SU-DHL-6 (cell line): ENCODE results near the gene LRBA.

ENCODE experiments used
- EZH2phosphoT487 ChIP-seq: fragments of 200-600 bp; sonication (generic), shearing (Covaris generic); conservative IDR thresholded peaks from 2 replicates; pipeline ENCODE4 v1.6.1; 2018; ENCODE audit warnings: mild to moderate bottlenecking, antibody characterized with exemption, low read length, moderate library complexity, mixed read lengths
- TF ChIP-seq, protein P1 (sequence below): fragments of 200-600 bp; sonication (generic); IDR thresholded peaks from one replicate; pipeline ENCODE4 v1.5.1; 2017; ENCODE audit warnings: antibody characterized with exemption, mild to moderate bottlenecking, low read length, moderate library complexity; ENCODE audit not compliant: insufficient read depth, poor library complexity, severe bottlenecking

DNA sequence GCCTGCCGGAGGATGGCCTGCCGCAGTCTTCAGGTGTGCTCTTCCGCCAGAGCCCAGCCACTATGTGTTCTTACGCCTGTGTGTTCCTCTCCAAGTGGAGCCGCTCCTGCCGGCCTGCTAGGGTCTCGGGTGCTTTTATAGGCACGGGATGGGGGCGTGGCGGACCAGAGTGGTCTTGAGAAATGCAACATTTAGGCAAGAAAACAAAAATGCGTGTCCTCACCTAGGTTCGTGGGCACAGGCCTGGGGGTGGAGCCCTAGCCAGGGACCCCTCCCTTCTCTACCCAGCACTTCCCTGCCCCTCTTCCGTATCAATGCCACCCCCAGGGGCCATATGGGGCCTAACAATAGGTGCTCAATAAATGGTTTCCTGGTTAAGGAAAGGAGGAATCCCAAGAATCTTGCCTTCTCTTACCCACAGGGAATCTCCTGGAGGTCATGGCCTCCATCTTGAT, 34.4 kb upstream of the LRBA start:
- TF ChIP-seq, protein P1, sequence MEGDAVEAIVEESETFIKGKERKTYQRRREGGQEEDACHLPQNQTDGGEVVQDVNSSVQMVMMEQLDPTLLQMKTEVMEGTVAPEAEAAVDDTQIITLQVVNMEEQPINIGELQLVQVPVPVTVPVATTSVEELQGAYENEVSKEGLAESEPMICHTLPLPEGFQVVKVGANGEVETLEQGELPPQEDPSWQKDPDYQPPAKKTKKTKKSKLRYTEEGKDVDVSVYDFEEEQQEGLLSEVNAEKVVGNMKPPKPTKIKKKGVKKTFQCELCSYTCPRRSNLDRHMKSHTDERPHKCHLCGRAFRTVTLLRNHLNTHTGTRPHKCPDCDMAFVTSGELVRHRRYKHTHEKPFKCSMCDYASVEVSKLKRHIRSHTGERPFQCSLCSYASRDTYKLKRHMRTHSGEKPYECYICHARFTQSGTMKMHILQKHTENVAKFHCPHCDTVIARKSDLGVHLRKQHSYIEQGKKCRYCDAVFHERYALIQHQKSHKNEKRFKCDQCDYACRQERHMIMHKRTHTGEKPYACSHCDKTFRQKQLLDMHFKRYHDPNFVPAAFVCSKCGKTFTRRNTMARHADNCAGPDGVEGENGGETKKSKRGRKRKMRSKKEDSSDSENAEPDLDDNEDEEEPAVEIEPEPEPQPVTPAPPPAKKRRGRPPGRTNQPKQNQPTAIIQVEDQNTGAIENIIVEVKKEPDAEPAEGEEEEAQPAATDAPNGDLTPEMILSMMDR: no peak
- TF ChIP-seq EZH2phosphoT487: no peak
